Prostate gland (tissue), 2 donors: ENCODE results near the gene DISP2.

Source experiments
- CTCF ChIP-seq, 4 experiments: fragments of 200-600 bp in 2 of 4; fragments of 450-650 bp in 2 of 4; sonication (generic) in 2 of 4; IDR thresholded peaks; 1 replicate in 3 of 4; 2 replicates in 1 of 4; pipeline ENCODE4 v1.5.1; 2016 to 2019; ENCODE audit warnings: antibody characterized with exemption in 4 of 4, mild to moderate bottlenecking in 2 of 4, moderate library complexity in 2 of 4
- POLR2A ChIP-seq: fragments of 450-650 bp; IDR thresholded peaks from one replicate; pipeline ENCODE4 v1.6.1; 2016; ENCODE audit warnings: antibody characterized with exemption, mild to moderate bottlenecking

- no peak for TF ChIP-seq CTCF (IDR thresholded peaks at IDR 0.05)
- TF ChIP-seq POLR2A: no peak
Observed at GRCh38 chr15:40329804-40330203, 28.2 kb upstream of the DISP2 start.
